Heart right ventricle (tissue), 16 donors: Measurements from ENCODE around the gene GAL3ST2. TPM values are rescaled to one million over a fixed set of nuclear protein-coding genes. Genes with fewer than 3 reads are reported as not detected.
"Not testable (repeated sequence)": the region's sequence is repeated elsewhere in the genome, so short reads cannot be mapped to it uniquely, and the experiment has no call there.

Experiments used
- ATAC-seq, 8 donors: fragments of 200-7000 bp; cut with Tn5 transposase; one replicate each; pipeline ENCODE4 v1.9.1; 2020; ENCODE audit warnings: mild to moderate bottlenecking in 8 of 8, moderate library complexity in 8 of 8, moderate number of reproducible peaks in 1 of 8
- DNase-seq, 2 donors: peaks; one replicate each; pipeline ENCODE4 v3.0.0-alpha.2; 2020
- H3K27ac ChIP-seq, 10 donors: fragments of 200-600 bp; sonication (generic) in 2 of 10; one replicate each; pipeline versions ENCODE4 v1.5.0 to v1.8.0; 2020 to 2022; ENCODE audit warnings: mild to moderate bottlenecking in 3 of 10
- H3K27me3 ChIP-seq, 7 donors: fragments of 200-600 bp; one replicate each; pipeline ENCODE4 v1.8.0; 2021 to 2022; ENCODE audit warnings: mild to moderate bottlenecking in 2 of 7
- H3K36me3 ChIP-seq, 9 donors: fragments of 200-600 bp; sonication (generic) in 1 of 9; one replicate each; pipeline versions ENCODE4 v1.5.0 to v1.8.0; 2020 to 2022; ENCODE audit warnings: mild to moderate bottlenecking in 2 of 9
- H3K4me1 ChIP-seq, 9 donors: fragments of 200-600 bp; sonication (generic) in 1 of 9; one replicate each; pipeline versions ENCODE4 v1.5.0 to v1.8.0; 2020 to 2022; ENCODE audit warnings: mild to moderate bottlenecking in 4 of 9
- H3K4me3 ChIP-seq, 10 donors: fragments of 200-600 bp; sonication (generic) in 2 of 10; one replicate each; pipeline versions ENCODE4 v1.5.0 to v1.8.0; 2020 to 2022; ENCODE audit warnings: mild to moderate bottlenecking in 7 of 10, moderate library complexity in 2 of 10
- H3K9me3 ChIP-seq, 11 donors: fragments of 200-600 bp in 10 of 11; sonication (generic) in 2 of 11; one replicate each; pipeline versions ENCODE4 v1.5.0 to v1.8.0; 2013 to 2022; ENCODE audit warnings: mild to moderate bottlenecking in 2 of 11, control low read depth in 1 of 11, moderate library complexity in 1 of 11
- CTCF ChIP-seq, 9 donors: fragments of 200-600 bp; sonication (generic) in 2 of 9; IDR thresholded peaks; one replicate each; pipeline versions ENCODE4 v1.5.0 to v1.8.0; 2021 to 2022; ENCODE audit warnings: antibody characterized with exemption in 9 of 9, mild to moderate bottlenecking in 5 of 9, moderate library complexity in 1 of 9
- WGBS, 2 donors: extraction: QIAGEN DNeasy Blood & Tissue Kit; methylation state at CpG; one replicate each; pipeline ENCODE4 v1.1.7; 2013; ENCODE audit warnings: inconsistent platforms in 1 of 2; 5-methylcytosine and 5-hydroxymethylcytosine counted together
- intact Hi-C, 10 donors: fragments of 100-400 bp; cut with DNase I; formaldehyde crosslinking; loops; one replicate each; pipeline versions ENCODE4 v1.11.1 to v1.14.2; 2022
- polyA plus RNA-seq, 2 donors: library from polyadenylated mRNA; stranded (reverse); fragments of 200-250 nt; gene quantifications; one replicate each; pipeline ENCODE4 v1.2.3, GENCODE V29; 2013
- total RNA-seq, 10 donors: library from RNA; stranded (reverse); fragmentation: NEBNext Ultra II Directional in 3 of 10; extraction: Animal tissue kit (Norgen Biotek cat#: 25700) in 3 of 10; gene quantifications; one replicate each; pipeline versions ENCODE4 v1.2.1 to v1.2.4, GENCODE V29; 2021 to 2023
- donor health status: Arrhythmogenic right ventricular cardiomyopathy.
- donor health status: ischemic (EF 13 %, LVEDD 7.1; RV severe dilation, severe dysfunction).
- donor health status: healthy with polysubstance abuse.
- donor health status: DM: no; HTN: yes; CAD: no.
- donor health status: DM: no; HTN: no; CAD: no.
- donor health status: ischemic (EF 25% LVEDD 6.9; RV normal size, moderate dysfunction).
- donor health status: ischemic (EF 25% LVEDD 5.7; RV mildly dilated, moderate dysfunction).
- donor health status: healthy.
- donor health status: DM: yes; HTN: yes; CAD: no.
- donor health status: Ischemic cardiomyopathy.
- donor health status: ischemic (EF 35%, LVEDD 5.7; RV mildly dilated, moderate dysfunction).
- donor health status: nonischemic (EF 11% LVEDD 7.7; RV severe dilation, severe dysfunction).
- donor health status: DM: yes; HTN: yes; CAD: no.
- donor health status: PGD.
- donor health status: ischemic (EF 29% LVEDD 5.4; RV normal size, mild dysfunction).
- donor health status: nonischemic (EF 23%, LVEDD 6.1; RV moderate dilation, normal function).

The GAL3ST2 gene
- total and polyA plus RNA-seq, 12 donors, result 0.19 to 0.28 (median 0.23) TPM; not detected in 9

- TF ChIP-seq CTCF (IDR thresholded peaks at IDR 0.05), result no peak
- DNase-seq, result no peak
- no peak overlapping the region for H3K4me3 ChIP-seq
- intact Hi-C loops, result no loop called here
- WGBS, 2 donors, result 43 to 58% methylated on average over 13 of the region's 13 CpGs
- no peak for ATAC-seq
- no peaks in the 10 kb centered on the region for H3K4me1 ChIP-seq
- H3K36me3 ChIP-seq, result no peaks in the 10 kb centered on the region
- H3K27me3 ChIP-seq, result peaks cover 0 to 17% (median 0%) of the 10 kb centered on the region in 7 donors
- H3K9me3 ChIP-seq, result peaks cover 0 to 1% (median 0%) of the 10 kb centered on the region in 11 donors
- no peak overlapping the region for H3K27ac ChIP-seq
Measured at GRCh38 chr2:241833101-241833663, 56.6 kb downstream of the GAL3ST2 start.

GRCh38 chr2:241833756-241834526 is 57.3 kb downstream of the GAL3ST2 start:
- ATAC-seq, intact Hi-C loops, H3K4me3 ChIP-seq, H3K4me1 ChIP-seq, H3K9me3 ChIP-seq, H3K27ac ChIP-seq, DNase-seq, H3K36me3 ChIP-seq: not testable (repeated sequence)
- peaks cover 0 to 17% (median 0%) of the 10 kb centered on the region in 7 donors for H3K27me3 ChIP-seq
- 83% methylated on average over 28 of the region's 28 CpGs for WGBS, 2 donors

DNA sequence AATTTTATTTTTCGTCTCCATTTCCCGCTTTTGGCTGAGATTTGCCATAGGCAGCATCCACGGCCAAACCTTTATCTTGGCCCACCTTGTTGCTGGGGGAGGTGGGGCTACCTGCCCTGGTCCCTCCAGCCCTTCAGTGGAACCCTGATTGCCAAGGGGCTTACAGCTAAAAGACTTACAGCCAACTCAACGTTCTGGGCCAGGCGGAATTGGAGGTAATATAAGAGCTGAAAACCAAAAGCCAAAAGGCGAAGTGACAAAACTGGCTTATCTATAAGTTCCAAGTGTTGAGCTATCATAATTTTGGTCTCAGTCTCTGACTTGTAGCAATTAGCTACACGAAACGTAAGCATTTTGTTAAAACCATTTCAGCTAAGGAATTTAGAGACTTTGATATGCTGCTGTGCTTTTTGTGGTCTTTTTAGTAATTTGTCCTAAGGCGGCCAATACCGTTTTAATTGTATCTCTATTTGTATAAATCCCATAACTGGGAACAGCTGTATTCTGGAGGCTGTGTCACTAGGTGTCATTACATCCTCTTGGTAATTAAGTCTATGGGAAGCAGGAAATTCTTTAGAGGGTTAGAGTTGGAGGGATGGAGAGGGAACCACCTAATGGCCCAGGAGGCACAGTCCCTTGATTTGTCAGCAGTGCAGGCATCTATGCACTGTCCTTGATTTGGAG is 58.0 kb downstream of the GAL3ST2 start:
- H3K4me1 ChIP-seq, result no peaks in the 10 kb centered on the region
- no peaks in the 10 kb centered on the region for H3K36me3 ChIP-seq
- H3K27me3 ChIP-seq, result peaks cover 0 to 17% (median 0%) of the 10 kb centered on the region in 7 donors
- no peak for TF ChIP-seq CTCF (IDR thresholded peaks at IDR 0.05)
- no peak for ATAC-seq
- H3K27ac ChIP-seq, result no peak overlapping the region
- WGBS, 2 donors, result 87 to 89% methylated on average over 10 of the region's 10 CpGs
- intact Hi-C loops, result no loop called here
- H3K9me3 ChIP-seq, result no peaks in the 10 kb centered on the region
- no peak overlapping the region for H3K4me3 ChIP-seq
- DNase-seq, result no peak

GRCh38 chr2:241835611-241836010 is 59.0 kb downstream of the GAL3ST2 start:
- no peak for TF ChIP-seq CTCF (IDR thresholded peaks at IDR 0.05)
- Histone ChIP-seq H3K36me3 (no peaks in the 10 kb centered on the region), H3K9me3 (no peaks in the 10 kb centered on the region), H3K4me1 (peaks cover 0 to under 1% (median 0%) of the 10 kb centered on the region in 9 donors), H3K27ac (no peak overlapping the region), H3K27me3 (peaks cover 0 to 17% (median 0%) of the 10 kb centered on the region in 7 donors), H3K4me3 (no peak overlapping the region)
- ATAC-seq (no peak), DNase-seq (no peak)
- WGBS, 2 donors, result 75 to 87% methylated on average over 4 of the region's 4 CpGs
- intact Hi-C loops, result no loop called here
